SIG-M5 (cell line): ENCODE results near the gene GSTM1.

Experiments used
- DNase-seq: peaks from one replicate; lab custom pipeline; 2025; lab: John Stamatoyannopoulos, UW

The GSTM1 gene

GRCh38 chr1:109687641-109688499 lies at the start of gene GSTM1:
GSTM1 (plus strand) TSS chr1:109687817; CDS start chr1:109687874, 57 bp downstream.
- no peak for DNase-seq

- DNase-seq = no peak
Observed at GRCh38 chr1:109639063-109639840, 48.4 kb upstream of the GSTM1 start.

- DNase-seq = no peak
Observed at GRCh38 chr1:109639841-109640184, 47.8 kb upstream of the GSTM1 start.

GRCh38 chr1:109640285-109640865 lies 47.2 kb upstream of the GSTM1 start:
- DNase-seq = no peak

GRCh38 chr1:109641078-109641740 lies 46.4 kb upstream of the GSTM1 start:
- DNase-seq = no peak

- no peak for DNase-seq
Observed at GRCh38 chr1:109641861-109642260, 45.8 kb upstream of the GSTM1 start.

GRCh38 chr1:109642626-109643025 lies 45.0 kb upstream of the GSTM1 start:
- DNase-seq = no peak

- no peak for DNase-seq
Observed at GRCh38 chr1:109643385-109644230, 44.0 kb upstream of the GSTM1 start.

- DNase-seq = no peak
Observed at GRCh38 chr1:109644670-109645069, 42.9 kb upstream of the GSTM1 start.

- no peak for DNase-seq
Observed at GRCh38 chr1:109649491-109649914, 38.1 kb upstream of the GSTM1 start.

GRCh38 chr1:109650609-109651008 lies 37.0 kb upstream of the GSTM1 start:
- no peak for DNase-seq

- no peak for DNase-seq
Observed at GRCh38 chr1:109652402-109652801, 35.2 kb upstream of the GSTM1 start.

- no peak for DNase-seq
Observed at GRCh38 chr1:109653306-109653705, 34.3 kb upstream of the GSTM1 start.

- no peak for DNase-seq
Observed at GRCh38 chr1:109654519-109654918, 33.1 kb upstream of the GSTM1 start.

- no peak for DNase-seq
Observed at GRCh38 chr1:109655615-109656519, 31.8 kb upstream of the GSTM1 start, which contains the start of gene GSTM4. GSTM4 (plus strand) TSS chr1:109656099; CDS start chr1:109656390, 291 bp downstream.

- no peak for DNase-seq
Observed at GRCh38 chr1:109657395-109657794, 30.2 kb upstream of the GSTM1 start.

- DNase-seq = no peak
Observed at GRCh38 chr1:109657970-109658369, 29.6 kb upstream of the GSTM1 start.

- no peak for DNase-seq
Observed at GRCh38 chr1:109658533-109659042, 29.0 kb upstream of the GSTM1 start.

- DNase-seq = no peak
Observed at GRCh38 chr1:109659145-109659544, 28.5 kb upstream of the GSTM1 start.
